ENCODE measurements around the gene PLCB4. TPM values are rescaled to one million over a fixed set of nuclear protein-coding genes. Genes with fewer than 3 reads are reported as not detected.

Gene PLCB4
- total RNA-seq, 1 donor from 2014 or later: 53.3 TPM

DNA sequence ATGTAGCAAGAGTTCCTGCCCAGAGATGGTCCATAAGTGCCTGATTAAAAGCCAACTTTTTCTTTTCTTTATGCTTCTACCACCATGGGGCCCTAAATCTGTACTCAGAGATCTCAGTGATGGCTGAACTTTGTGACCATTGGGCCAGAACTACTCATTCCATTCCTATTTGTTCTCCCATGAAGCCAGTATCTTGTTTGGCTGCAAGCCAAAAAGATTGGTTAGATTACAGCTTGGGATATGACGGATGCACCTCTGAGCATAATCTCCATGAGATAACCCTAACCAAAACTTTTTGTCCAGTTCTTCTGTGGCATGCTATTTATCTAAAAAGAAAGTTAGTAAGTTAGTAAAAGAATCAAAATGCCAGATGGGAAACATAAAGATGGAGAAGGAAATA lies 72.2 kb downstream of the PLCB4 start:
- peaks cover 30% of the 10 kb centered on the region for H3K36me3 Mint-ChIP-seq (ENCODE audit: low read depth)
- no peak for TF ChIP-seq CTCF (conservative IDR thresholded peaks at IDR 0.05)
- H3K27me3 Mint-ChIP-seq (ENCODE audit: low read depth): no peaks in the 10 kb centered on the region
- no peak for DNase-seq (ENCODE audit: low read depth, low spot score)
- peaks cover 39% of the 10 kb centered on the region for H3K4me1 Mint-ChIP-seq
- H3K4me3 Mint-ChIP-seq: no peak overlapping the region
- H3K27ac Mint-ChIP-seq (ENCODE audit: unreplicated experiment): no peak overlapping the region
- H3K9me3 Mint-ChIP-seq: peaks cover 4% of the 10 kb centered on the region

DNA sequence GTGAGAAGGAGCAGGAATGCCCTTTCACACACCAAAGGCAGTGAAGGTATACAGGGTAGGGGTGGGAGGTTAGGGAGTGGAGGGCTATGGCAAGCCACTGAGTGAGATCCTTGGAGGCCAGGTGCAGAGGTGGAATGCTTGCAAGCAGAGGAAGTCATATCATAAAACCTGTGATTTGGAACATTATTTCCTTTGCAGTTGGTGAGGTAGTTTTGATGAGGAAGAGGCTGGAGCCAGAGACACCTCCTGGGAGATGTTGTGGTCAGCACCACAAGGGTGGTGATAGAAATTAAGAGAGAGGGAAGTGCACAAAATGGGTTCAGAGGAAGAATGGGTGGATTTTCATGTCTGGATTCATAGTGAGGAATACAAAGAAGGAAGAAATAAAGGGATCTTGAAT lies 73.0 kb downstream of the PLCB4 start:
- TF ChIP-seq CTCF (conservative IDR thresholded peaks at IDR 0.05): no peak
- H3K27ac Mint-ChIP-seq (ENCODE audit: unreplicated experiment): no peak overlapping the region
- no peaks in the 10 kb centered on the region for H3K27me3 Mint-ChIP-seq (ENCODE audit: low read depth)
- H3K9me3 Mint-ChIP-seq: peaks cover 4% of the 10 kb centered on the region
- no peak for DNase-seq (ENCODE audit: low read depth, low spot score)
- H3K4me3 Mint-ChIP-seq: no peak overlapping the region
- peaks cover 32% of the 10 kb centered on the region for H3K36me3 Mint-ChIP-seq (ENCODE audit: low read depth)
- H3K4me1 Mint-ChIP-seq: peaks cover 36% of the 10 kb centered on the region

GRCh38 chr20:9142809-9143208 lies 73.9 kb downstream of the PLCB4 start:
- no peak overlapping the region for H3K4me3 Mint-ChIP-seq
- no peak for DNase-seq (ENCODE audit: low read depth, low spot score)
- H3K4me1 Mint-ChIP-seq: peaks cover 40% of the 10 kb centered on the region
- no peaks in the 10 kb centered on the region for H3K27me3 Mint-ChIP-seq (ENCODE audit: low read depth)
- peaks cover 4% of the 10 kb centered on the region for H3K9me3 Mint-ChIP-seq
- TF ChIP-seq CTCF (conservative IDR thresholded peaks at IDR 0.05): no peak
- no peak overlapping the region for H3K27ac Mint-ChIP-seq (ENCODE audit: unreplicated experiment)
- peaks cover 31% of the 10 kb centered on the region for H3K36me3 Mint-ChIP-seq (ENCODE audit: low read depth)

GRCh38 chr20:9143926-9144325 lies 75.0 kb downstream of the PLCB4 start:
- Mint-ChIP-seq H3K4me3 (peak overlapping the region; percentile 8), H3K36me3 (ENCODE audit: low read depth) (peaks cover 33% of the 10 kb centered on the region), H3K9me3 (peaks cover 4% of the 10 kb centered on the region), H3K27ac (ENCODE audit: unreplicated experiment) (peak overlapping the region; percentile 30), H3K27me3 (ENCODE audit: low read depth) (no peaks in the 10 kb centered on the region), H3K4me1 (peaks cover 47% of the 10 kb centered on the region)
- no peak for DNase-seq (ENCODE audit: low read depth, low spot score)
- TF ChIP-seq CTCF (conservative IDR thresholded peaks at IDR 0.05): no peak

- Mint-ChIP-seq H3K27ac (ENCODE audit: unreplicated experiment) (no peak overlapping the region), H3K36me3 (ENCODE audit: low read depth) (peaks cover 30% of the 10 kb centered on the region), H3K9me3 (peaks cover 4% of the 10 kb centered on the region), H3K4me3 (no peak overlapping the region), H3K4me1 (peaks cover 44% of the 10 kb centered on the region), H3K27me3 (ENCODE audit: low read depth) (no peaks in the 10 kb centered on the region)
- DNase-seq (ENCODE audit: low read depth, low spot score): no peak
- TF ChIP-seq CTCF (conservative IDR thresholded peaks at IDR 0.05): no peak
Observed at GRCh38 chr20:9144643-9145042, 75.8 kb downstream of the PLCB4 start.

DNA sequence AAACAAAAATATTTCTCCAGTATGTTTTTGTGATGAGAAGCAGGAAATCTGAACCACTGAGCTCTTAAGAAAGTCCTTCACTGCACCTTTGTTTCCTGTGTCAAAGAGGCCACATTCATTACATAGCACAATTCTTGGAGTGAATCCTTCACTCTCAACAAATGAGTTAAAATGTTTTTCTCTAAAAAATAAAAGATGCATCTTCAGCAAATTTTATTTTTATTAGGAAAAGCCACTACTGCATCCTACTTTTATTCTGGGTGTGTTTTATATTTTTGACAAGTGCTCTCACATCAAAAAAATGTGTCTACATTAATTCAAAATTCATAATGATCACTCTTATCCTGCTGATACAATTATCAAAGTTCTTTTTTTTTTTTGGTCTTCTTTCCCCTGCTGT lies 76.3 kb downstream of the PLCB4 start:
- H3K36me3 Mint-ChIP-seq (ENCODE audit: low read depth): peaks cover 29% of the 10 kb centered on the region
- no peak for DNase-seq (ENCODE audit: low read depth, low spot score)
- H3K9me3 Mint-ChIP-seq: peaks cover 4% of the 10 kb centered on the region
- H3K27ac Mint-ChIP-seq (ENCODE audit: unreplicated experiment): no peak overlapping the region
- H3K4me1 Mint-ChIP-seq: peaks cover 40% of the 10 kb centered on the region
- TF ChIP-seq CTCF (conservative IDR thresholded peaks at IDR 0.05): no peak
- H3K4me3 Mint-ChIP-seq: no peak overlapping the region
- H3K27me3 Mint-ChIP-seq (ENCODE audit: low read depth): no peaks in the 10 kb centered on the region

Measured in neural crest cell (in vitro differentiated cells).